Measurements from ENCODE around the gene SMG5. TPM values are rescaled to one million over a fixed set of nuclear protein-coding genes. Genes with fewer than 3 reads are reported as not detected.

SMG5 gene
- total RNA-seq, 1 experiment from 2014 or later = 77.5 TPM

DNA sequence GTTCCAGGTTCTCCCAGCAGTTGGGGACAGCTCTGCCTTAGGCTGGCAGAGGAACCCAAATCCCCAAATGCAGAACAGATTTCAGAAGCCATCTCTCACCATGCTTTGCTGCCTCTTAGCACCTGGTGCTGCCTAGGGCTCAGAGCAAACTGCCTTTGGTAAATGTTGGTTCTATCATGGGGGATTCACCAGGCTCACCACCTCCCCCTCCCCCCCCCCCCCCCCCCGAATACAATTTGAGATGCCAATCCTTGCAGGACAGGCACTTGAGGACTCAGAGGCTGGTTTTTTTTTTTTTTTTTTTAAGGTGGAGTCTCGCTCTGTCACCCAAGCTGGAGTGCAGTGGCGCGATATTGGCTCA, 34.3 kb downstream of the SMG5 start:
- in situ Hi-C loops (cut with HindIII; ENCODE audit: low pct_unique_long_range_greater_than_20kb, low sequenced_read_pairs) = no loop called here
- no peak for DNase-seq (ENCODE audit: low read depth, low spot score)

GRCh38 chr1:156247460-156248322, 34.9 kb downstream of the SMG5 start, which contains the start of gene PAQR6:
Gene PAQR6 (minus strand): TSS chr1:156248056. CDS start chr1:156246731, 1,325 bp downstream.
- peak; percentile 11 for DNase-seq (ENCODE audit: low read depth, low spot score)
- in situ Hi-C loops (cut with HindIII; ENCODE audit: low pct_unique_long_range_greater_than_20kb, low sequenced_read_pairs) = no loop called here

- DNase-seq (ENCODE audit: low read depth, low spot score) = no peak
- in situ Hi-C loops (cut with HindIII; ENCODE audit: low pct_unique_long_range_greater_than_20kb, low sequenced_read_pairs) = no loop called here
Measured at GRCh38 chr1:156246781-156247459, 35.7 kb downstream of the SMG5 start.

DNA sequence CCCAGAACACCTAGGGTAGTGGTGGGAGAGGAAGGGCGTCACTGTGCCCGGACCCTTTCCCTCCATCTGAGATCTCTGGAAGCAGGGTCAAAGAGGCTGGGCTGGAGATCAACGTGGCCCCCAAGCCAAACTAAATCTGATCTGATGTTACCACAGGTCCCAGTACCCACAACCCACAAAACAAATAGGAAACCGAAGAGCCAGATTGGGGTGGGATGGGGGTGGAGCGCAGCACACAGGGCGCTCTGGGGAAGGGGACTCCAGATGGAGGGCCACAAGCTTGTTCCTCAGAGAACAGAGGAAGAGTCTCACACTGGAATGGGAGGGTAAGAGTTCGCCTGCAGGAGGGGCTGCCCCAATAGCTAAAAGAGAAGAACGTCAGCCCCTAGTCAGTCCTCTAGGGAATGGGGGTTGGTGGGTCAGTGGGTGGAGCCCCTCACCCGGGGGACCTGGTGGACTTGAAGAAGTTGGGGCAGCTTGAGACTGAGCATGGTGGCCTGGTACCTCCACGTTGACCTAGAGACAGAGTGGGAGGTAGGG, 36.3 kb downstream of the SMG5 start:
- no peak for DNase-seq (ENCODE audit: low read depth, low spot score)
- in situ Hi-C loops (cut with HindIII; ENCODE audit: low pct_unique_long_range_greater_than_20kb, low sequenced_read_pairs) = no loop called here

GRCh38 chr1:156245451-156246232, 37.0 kb downstream of the SMG5 start:
- in situ Hi-C loops (cut with HindIII; ENCODE audit: low pct_unique_long_range_greater_than_20kb, low sequenced_read_pairs) = no loop called here
- DNase-seq (ENCODE audit: low read depth, low spot score) = no peak

DNA sequence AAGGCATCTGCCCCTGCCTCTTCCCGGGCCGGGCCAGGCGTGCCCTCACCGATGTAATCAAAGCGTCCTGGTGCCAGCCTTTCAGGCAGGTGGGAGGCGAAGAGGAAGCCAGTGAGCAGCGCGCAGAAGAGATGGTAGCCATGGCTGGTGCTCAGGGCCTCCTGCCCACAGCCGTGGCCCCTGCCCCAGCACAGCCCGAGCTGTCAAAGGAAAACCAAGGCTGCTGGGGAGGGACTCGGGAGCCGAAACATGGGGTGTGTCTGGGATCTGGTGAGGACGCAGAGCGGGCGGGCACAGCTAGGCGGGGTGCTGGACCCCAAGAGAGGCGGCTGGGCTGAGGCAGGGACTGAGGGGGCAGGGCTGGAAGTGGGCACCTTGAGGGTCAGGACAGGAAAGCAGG, 37.9 kb downstream of the SMG5 start:
- no peak for DNase-seq (ENCODE audit: low read depth, low spot score)
- in situ Hi-C loops (cut with HindIII; ENCODE audit: low pct_unique_long_range_greater_than_20kb, low sequenced_read_pairs) = no loop called here

- in situ Hi-C loops (cut with HindIII; ENCODE audit: low pct_unique_long_range_greater_than_20kb, low sequenced_read_pairs) = no loop called here
- no peak for DNase-seq (ENCODE audit: low read depth, low spot score)
Measured at GRCh38 chr1:156244126-156244525, 38.5 kb downstream of the SMG5 start.

DNA sequence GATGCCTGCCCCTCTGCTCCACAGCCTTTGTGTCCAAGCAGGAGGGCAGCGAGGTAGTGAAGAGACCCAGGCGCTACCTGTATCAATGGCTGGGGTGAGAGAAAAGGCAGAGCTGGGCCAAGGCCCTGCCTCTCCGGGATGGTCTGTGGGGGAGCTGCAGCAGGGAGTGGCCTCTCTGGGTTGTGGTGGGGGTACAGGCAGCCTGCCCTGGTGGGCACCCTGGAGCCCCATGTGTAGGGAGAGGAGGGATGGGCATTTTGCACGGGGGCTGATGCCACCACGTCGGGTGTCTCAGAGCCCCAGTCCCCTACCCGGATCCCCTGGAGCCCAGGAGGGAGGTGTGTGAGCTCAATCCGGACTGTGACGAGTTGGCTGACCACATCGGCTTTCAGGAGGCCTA, 39.9 kb downstream of the SMG5 start:
- no peak for DNase-seq (ENCODE audit: low read depth, low spot score)
- in situ Hi-C loops (cut with HindIII; ENCODE audit: low pct_unique_long_range_greater_than_20kb, low sequenced_read_pairs) = no loop called here

DNA sequence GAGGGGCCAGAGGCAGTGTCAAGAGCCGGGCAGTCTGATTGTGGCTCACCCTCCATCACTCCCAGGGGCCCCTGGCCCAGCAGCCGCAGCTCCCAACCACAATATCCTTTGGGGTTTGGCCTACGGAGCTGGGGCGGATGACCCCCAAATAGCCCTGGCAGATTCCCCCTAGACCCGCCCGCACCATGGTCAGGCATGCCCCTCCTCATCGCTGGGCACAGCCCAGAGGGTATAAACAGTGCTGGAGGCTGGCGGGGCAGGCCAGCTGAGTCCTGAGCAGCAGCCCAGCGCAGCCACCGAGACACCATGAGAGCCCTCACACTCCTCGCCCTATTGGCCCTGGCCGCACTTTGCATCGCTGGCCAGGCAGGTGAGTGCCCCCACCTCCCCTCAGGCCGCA, 40.7 kb downstream of the SMG5 start, which contains the start of gene BGLAP:
Gene BGLAP (plus strand): TSS at position 259 of the 400 bp plus-strand sequence. CDS start 48 bp downstream, at position 307.
- in situ Hi-C loops (cut with HindIII; ENCODE audit: low pct_unique_long_range_greater_than_20kb, low sequenced_read_pairs) = no loop called here
- DNase-seq (ENCODE audit: low read depth, low spot score) = no peak

GRCh38 chr1:156241311-156241811, 41.3 kb downstream of the SMG5 start:
- in situ Hi-C loops (cut with HindIII; ENCODE audit: low pct_unique_long_range_greater_than_20kb, low sequenced_read_pairs) = no loop called here
- no peak for DNase-seq (ENCODE audit: low read depth, low spot score)

GRCh38 chr1:156238248-156238647, 44.4 kb downstream of the SMG5 start:
- in situ Hi-C loops (cut with HindIII; ENCODE audit: low pct_unique_long_range_greater_than_20kb, low sequenced_read_pairs) = no loop called here
- DNase-seq (ENCODE audit: low read depth, low spot score) = no peak

GRCh38 chr1:156236164-156236563, 46.5 kb downstream of the SMG5 start:
- in situ Hi-C loops (cut with HindIII; ENCODE audit: low pct_unique_long_range_greater_than_20kb, low sequenced_read_pairs) = no loop called here
- DNase-seq (ENCODE audit: low read depth, low spot score) = no peak

- no peak for DNase-seq (ENCODE audit: low read depth, low spot score)
Measured at GRCh38 chr1:156233426-156234127, 49.0 kb downstream of the SMG5 start.

DNA sequence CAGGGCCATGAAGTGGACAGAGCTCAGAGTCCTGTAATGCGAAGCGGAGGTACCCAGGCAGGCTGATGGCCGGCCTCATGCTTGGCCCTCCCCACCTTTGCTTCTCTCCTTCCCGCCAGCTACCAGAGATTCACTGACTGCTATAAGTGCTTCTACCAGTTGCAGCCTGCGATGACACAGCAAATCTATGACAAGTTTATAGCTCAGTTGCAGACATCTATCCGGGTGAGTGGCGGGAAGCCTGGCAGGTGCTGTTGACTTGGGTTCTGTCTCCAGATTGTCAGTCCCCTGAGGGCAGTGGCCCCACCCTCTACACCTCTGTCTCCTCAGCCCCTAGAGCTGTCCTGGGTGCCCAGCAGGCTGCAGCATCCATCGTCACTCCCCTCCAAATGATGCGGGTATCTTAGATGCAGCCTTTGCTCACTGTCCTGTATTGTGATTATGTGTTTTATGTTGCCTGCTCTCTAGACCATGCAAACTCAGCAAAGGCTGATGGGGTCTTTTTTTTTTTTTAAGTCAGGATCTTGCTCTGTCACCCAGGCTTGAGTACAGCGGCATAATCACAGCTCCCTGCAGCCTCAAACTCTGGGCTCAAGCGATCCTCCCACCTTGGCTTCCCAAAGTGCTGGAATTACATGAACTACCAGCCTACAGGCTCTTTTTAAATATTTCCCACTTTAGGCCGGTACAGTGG, 50.3 kb downstream of the SMG5 start:
- DNase-seq (ENCODE audit: low read depth, low spot score) = no peak
- in situ Hi-C loops (cut with HindIII; ENCODE audit: low pct_unique_long_range_greater_than_20kb, low sequenced_read_pairs) = no loop called here

More at GRCh38 chr1:156233426-156234127, 49.0 kb downstream of the SMG5 start:
- in situ Hi-C loops (cut with HindIII; ENCODE audit: low pct_unique_long_range_greater_than_20kb, low sequenced_read_pairs) = no loop called here

DNA sequence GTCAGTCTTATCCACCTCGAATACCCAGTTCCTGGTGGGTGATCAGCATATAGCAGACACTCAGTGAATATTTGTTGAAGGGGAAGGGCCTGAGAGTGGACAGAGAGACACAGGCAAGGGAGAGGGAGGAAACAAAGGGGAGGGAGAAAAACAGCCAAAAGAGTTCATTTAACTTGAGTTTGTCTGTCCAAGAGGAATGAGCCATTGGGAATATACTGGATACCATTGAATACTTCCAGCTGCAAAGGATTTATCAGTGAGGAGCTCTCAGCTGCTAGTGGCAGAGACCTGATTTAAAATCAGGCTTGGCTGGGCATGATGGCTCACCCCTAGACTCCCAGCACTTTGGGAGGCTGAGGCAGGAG, 52.2 kb downstream of the SMG5 start:
- in situ Hi-C loops (cut with HindIII; ENCODE audit: low pct_unique_long_range_greater_than_20kb, low sequenced_read_pairs) = no loop called here
- DNase-seq (ENCODE audit: low read depth, low spot score) = no peak

DNA sequence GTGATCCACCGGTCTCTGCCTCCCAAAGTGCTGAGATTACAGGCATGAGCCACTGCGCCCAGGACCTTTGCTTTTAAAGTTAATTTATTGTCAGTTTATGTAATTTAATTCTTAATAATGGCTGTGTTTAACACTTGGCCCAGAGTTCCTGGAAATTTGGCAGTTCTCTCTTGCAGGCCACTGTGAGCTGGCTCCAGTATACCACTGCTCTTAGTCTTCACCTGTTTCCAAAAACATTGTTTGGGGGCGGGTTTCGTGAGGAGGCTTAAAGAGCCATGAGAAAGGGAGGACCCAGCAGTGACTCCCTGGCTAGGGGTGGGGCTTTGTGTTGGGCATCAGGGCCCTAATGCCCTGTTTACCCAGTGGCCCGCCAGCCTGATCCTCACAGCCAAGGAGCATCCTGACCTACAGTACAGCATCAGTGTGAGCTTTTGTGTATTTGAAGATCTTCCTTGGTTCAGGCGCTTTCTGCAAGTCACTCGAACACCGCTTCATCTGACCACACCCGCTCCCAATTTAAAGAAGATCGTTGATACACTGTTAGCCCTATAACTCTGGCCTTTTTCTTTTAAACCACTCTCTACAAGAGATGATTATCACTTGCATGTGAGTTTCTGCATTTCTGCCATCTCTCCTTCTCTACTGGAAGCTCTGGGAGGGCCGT, 52.7 kb downstream of the SMG5 start:
- no peak for DNase-seq (ENCODE audit: low read depth, low spot score)
- in situ Hi-C loops (cut with HindIII; ENCODE audit: low pct_unique_long_range_greater_than_20kb, low sequenced_read_pairs) = no loop called here
